Measurements from ENCODE around the gene FYB1. TPM values are rescaled to one million over a fixed set of nuclear protein-coding genes. Genes with fewer than 3 reads are reported as not detected.

Gene FYB1
- total RNA-seq, 1 donor from 2014 or later: 0.11 TPM

DNA sequence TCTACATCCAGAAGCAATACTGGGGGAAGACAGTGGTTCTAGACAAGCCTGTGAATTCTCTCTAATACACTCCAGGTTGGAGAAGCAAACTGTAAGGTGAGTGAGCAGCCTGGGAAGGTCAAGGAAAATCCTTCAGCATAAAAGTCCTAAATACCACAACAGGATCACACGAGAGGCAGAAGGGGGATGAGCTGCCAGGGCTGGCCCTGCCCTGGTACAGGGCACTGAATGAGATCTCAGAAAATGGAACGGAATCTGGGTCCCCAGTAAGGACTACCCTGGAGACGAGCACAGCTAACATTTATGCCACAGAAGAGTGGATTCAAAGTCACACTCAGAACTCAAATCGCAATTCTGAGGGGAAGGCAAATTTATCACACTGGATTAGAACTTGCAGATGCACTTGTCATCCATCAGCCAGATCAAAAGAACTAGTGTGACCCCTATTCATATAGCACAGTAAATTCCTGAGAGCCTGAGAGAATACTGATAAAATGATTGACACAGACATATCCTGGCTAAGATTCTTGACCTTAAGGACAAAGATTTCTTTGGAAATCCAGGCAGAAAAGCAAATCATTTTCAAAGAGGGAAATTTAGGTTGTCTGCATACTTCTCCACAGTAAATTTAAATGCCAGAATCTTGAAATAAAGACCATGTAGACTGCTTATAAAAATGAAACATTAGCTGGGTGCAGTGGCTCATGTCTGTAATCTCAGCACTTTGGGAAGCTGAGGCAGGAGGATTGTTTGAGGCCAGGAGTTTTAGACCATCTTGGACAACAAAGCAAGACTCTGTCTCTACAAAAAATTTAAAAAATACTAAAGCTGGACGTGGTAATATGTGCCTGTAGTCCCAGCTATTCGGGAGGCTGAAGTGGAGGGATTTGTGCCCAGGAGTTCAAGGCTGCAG, 25.6 kb downstream of the FYB1 start:
- no peaks in the 10 kb centered on the region for H3K4me1 ChIP-seq (ENCODE audit: insufficient read depth, low read length)
- H3K27me3 Mint-ChIP-seq (ENCODE audit: low read depth, unreplicated experiment): peaks cover 8% of the 10 kb centered on the region
- H3K36me3 Mint-ChIP-seq (ENCODE audit: low read depth, unreplicated experiment): no peaks in the 10 kb centered on the region
- H3K9me3 ChIP-seq (ENCODE audit: insufficient read depth, low read depth, low read length): no peaks in the 10 kb centered on the region
- H3K79me2 ChIP-seq (ENCODE audit: insufficient read depth, low read length): no peaks in the 10 kb centered on the region
- TF ChIP-seq CTCF (IDR thresholded peaks at IDR 0.05; ENCODE audit: insufficient read depth, low read depth, low read length): no peak
- TF ChIP-seq EZH2 (IDR thresholded peaks at IDR 0.05; ENCODE audit: insufficient read depth, low read length): no peak
- H4K20me1 ChIP-seq (ENCODE audit: insufficient read depth, low read length): no peaks in the 10 kb centered on the region
- H3K4me3 ChIP-seq (ENCODE audit: insufficient read depth, low read depth, low read length): no peak overlapping the region
- H3K9me3 Mint-ChIP-seq (ENCODE audit: unreplicated experiment): no peaks in the 10 kb centered on the region
- no peaks in the 10 kb centered on the region for H3K36me3 ChIP-seq (ENCODE audit: insufficient read depth, low read length)
- H3K27ac ChIP-seq (ENCODE audit: low read depth, low read length): no peak overlapping the region
- no peak overlapping the region for H3K4me3 Mint-ChIP-seq (ENCODE audit: unreplicated experiment)
- H3K9ac ChIP-seq (ENCODE audit: low read length): no peak overlapping the region
- H2AFZ ChIP-seq (ENCODE audit: low read depth, low read length): no peak overlapping the region
- peaks cover 10% of the 10 kb centered on the region for H3K4me1 Mint-ChIP-seq (ENCODE audit: low read depth, unreplicated experiment)
- FAIRE-seq (no peak), DNase-seq (ENCODE audit: low read depth) (no peak)
- H3K27me3 ChIP-seq (ENCODE audit: insufficient read depth, low read length): peaks cover 3% of the 10 kb centered on the region
- H3K4me2 ChIP-seq (ENCODE audit: low read length): no peak overlapping the region
- H3K27ac Mint-ChIP-seq (ENCODE audit: unreplicated experiment): no peak overlapping the region

DNA sequence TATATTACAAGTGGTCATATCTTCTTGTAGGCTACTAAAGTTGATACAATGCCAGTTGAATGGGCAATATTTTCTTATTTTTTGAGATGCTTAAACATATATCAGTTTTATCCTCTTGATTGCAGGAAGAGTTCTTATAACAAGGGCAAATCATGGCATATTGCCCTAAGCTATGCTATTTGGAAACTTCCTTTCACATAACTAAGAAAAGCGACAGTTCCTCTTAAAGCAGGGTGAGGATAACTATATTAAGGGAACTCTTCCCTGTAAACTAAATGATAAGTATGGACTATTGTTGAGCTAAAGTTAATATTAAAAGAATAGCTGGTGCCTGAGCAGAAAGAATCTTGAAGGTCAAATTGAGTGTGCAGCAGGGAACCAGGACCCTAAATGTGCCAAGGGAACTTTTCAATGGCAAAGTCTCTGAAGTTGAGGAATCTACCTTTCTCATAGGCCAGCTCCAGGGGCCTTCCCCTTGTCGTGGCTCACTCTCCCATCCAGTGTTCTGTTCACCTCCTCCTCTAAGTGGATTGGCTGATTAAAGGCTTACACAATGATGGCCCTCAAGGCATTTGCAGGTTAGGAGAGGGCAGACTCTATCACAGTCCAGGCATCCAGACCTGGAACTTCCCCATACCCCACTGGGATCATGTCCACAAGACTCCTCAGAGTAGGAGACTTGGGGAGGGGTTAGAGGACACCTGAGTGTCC, 26.8 kb downstream of the FYB1 start:
- Histone ChIP-seq H3K4me3 (ENCODE audit: insufficient read depth, low read depth, low read length) (no peak overlapping the region), H3K4me1 (ENCODE audit: insufficient read depth, low read length) (no peaks in the 10 kb centered on the region), H3K36me3 (ENCODE audit: insufficient read depth, low read length) (no peaks in the 10 kb centered on the region), H3K27me3 (ENCODE audit: insufficient read depth, low read length) (peaks cover 3% of the 10 kb centered on the region), H3K9me3 (ENCODE audit: insufficient read depth, low read depth, low read length) (no peaks in the 10 kb centered on the region), H3K9ac (ENCODE audit: low read length) (no peak overlapping the region), H3K27ac (ENCODE audit: low read depth, low read length) (no peak overlapping the region), H4K20me1 (ENCODE audit: insufficient read depth, low read length) (no peaks in the 10 kb centered on the region), H3K79me2 (ENCODE audit: insufficient read depth, low read length) (no peaks in the 10 kb centered on the region), H3K4me2 (ENCODE audit: low read length) (no peak overlapping the region), H2AFZ (ENCODE audit: low read depth, low read length) (no peak overlapping the region)
- H3K27me3 Mint-ChIP-seq (ENCODE audit: low read depth, unreplicated experiment): peaks cover 8% of the 10 kb centered on the region
- H3K36me3 Mint-ChIP-seq (ENCODE audit: low read depth, unreplicated experiment): no peaks in the 10 kb centered on the region
- no peaks in the 10 kb centered on the region for H3K9me3 Mint-ChIP-seq (ENCODE audit: unreplicated experiment)
- DNase-seq (ENCODE audit: low read depth) (no peak), FAIRE-seq (no peak)
- no peak overlapping the region for H3K27ac Mint-ChIP-seq (ENCODE audit: unreplicated experiment)
- H3K4me3 Mint-ChIP-seq (ENCODE audit: unreplicated experiment): no peak overlapping the region
- H3K4me1 Mint-ChIP-seq (ENCODE audit: low read depth, unreplicated experiment): peaks cover 7% of the 10 kb centered on the region
- no peak for TF ChIP-seq EZH2 (IDR thresholded peaks at IDR 0.05; ENCODE audit: insufficient read depth, low read length)
- TF ChIP-seq CTCF (IDR thresholded peaks at IDR 0.05; ENCODE audit: insufficient read depth, low read depth, low read length): no peak
